Renal cortex interstitium (tissue), 11 donors: ENCODE results near the gene MYPOP. TPM values are rescaled to one million over a fixed set of nuclear protein-coding genes. Genes with fewer than 3 reads are reported as not detected.

Experiments
- DNase-seq, 11 donors: peaks; one replicate each; pipeline ENCODE4 v3.0.0-alpha.2; 2013; ENCODE audit warnings: low read depth in 9 of 11, low spot score in 4 of 11; ENCODE audit errors: extremely low read depth in 1 of 11
- polyA plus RNA-seq, 3 donors: library from polyadenylated mRNA; unstranded; fragments of 120-200 nt; gene quantifications; one replicate each; pipeline ENCODE4 v1.2.1, GENCODE V29; 2013; ENCODE audit not compliant: insufficient read length in 3 of 3

The MYPOP gene
- polyA plus RNA-seq, 3 donors: 2.8 to 5.9 (median 4.8) TPM

DNA sequence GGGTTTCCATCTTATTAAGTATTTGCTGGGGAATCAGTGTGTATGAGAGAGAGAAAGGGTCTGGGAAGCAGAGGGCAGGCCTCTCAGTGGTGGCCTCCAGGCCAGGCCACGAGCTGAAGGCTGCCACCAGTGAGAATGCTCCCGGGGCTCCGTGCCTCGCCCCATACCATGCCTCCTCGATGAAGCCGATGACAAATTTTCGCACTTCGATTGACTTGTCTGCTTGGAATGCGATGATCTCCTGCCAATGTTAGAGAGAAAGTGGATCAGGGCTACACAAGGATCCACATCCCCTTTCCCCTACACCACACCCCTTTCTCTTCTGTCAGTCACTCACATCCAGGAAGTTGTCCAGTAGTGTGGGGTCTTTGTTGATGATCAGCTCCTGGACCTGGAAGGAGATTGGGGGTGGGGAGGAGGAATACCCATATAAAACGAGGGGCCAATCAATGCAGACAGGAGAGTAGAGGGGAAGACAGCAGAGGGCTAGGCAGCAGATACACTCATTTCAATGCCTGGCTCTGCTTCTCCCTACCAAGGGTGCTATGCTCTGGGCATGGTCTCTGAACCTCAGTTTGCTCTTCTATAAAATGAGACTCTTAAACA, 50.2 kb downstream of the MYPOP start:
- no peak for DNase-seq

- DNase-seq: no peak
These were observed 53.5 kb downstream of the MYPOP start for GRCh38 chr19:45848922-45849321.

DNA sequence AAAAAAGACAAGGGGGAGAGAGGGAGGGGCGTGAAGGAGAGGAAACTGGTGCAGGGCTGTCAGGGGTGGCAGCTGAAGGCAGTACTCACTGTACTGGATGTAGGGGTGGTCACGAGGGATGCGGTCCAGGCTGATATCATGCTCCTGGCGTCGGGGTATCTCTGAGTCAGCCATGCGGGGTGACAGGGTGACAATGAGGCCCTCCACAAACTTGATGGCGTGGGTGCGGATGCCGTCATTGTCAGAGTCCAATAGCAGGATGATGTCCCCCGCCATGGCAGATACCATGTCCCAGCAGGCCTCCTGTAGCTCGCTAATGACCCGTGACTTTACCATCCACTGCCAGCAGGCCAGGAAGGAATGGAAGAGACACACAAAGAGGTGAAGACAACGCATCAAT, 54.8 kb downstream of the MYPOP start:
- DNase-seq: no peak

DNA sequence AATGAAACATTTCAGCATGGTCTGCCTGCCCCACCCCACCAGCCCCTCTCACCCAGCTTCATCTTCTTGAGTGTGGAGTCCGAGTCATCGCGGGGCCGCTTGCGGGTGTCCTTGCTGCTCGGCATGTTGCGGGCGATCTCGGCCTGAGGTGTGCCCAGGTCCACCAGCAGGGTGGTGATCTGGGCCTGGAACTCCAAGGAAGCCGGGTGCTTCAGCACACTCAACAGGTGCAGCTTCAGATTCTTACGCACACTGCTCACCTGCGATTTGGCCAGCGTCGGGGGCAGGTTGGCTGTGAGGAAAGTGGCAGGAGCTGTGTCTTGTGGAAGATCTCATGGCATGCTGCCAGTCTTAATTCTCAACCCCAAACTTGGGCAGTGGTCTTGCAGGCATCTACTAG, 60.2 kb downstream of the MYPOP start:
- no peak for DNase-seq

Other genes with a start within 250 kb of the MYPOP start
- gene GIPR, start 234.4 kb downstream of the MYPOP start, polyA plus RNA-seq: 1 to 10 TPM in 1 of 3 donors, under 1 TPM in 2; 0.28 to 1.6 (median 0.43) TPM
- gene SNRPD2, start 210.7 kb downstream of the MYPOP start, polyA plus RNA-seq: 100 to 1,000 TPM; 310 to 350 (median 317) TPM
- 10 to 100 TPM in 2 of 3 donors, 1 to 10 TPM in 1; 6.8 to 11.0 (median 10.7) TPM for gene QPCTL, start 209.9 kb downstream of the MYPOP start, polyA plus RNA-seq
- 10 to 100 TPM; 12.2 to 24.4 (median 17.3) TPM for gene FBXO46, start 171.7 kb downstream of the MYPOP start, polyA plus RNA-seq
- gene MEIOSIN, start 169.2 kb downstream of the MYPOP start, polyA plus RNA-seq: not detected
- gene SIX5, start 133.4 kb downstream of the MYPOP start, polyA plus RNA-seq: 10 to 100 TPM; 13.9 to 28.1 (median 22.7) TPM
- 10 to 100 TPM; 39.1 to 63.6 (median 61.2) TPM for gene DMPK, start 120.1 kb downstream of the MYPOP start, polyA plus RNA-seq
- 10 to 100 TPM; 27.1 to 46.9 (median 40.8) TPM for gene DMWD, start 109.8 kb downstream of the MYPOP start, polyA plus RNA-seq
- not detected for gene RSPH6A, start 87.3 kb downstream of the MYPOP start, polyA plus RNA-seq
- gene SYMPK, start 39.5 kb downstream of the MYPOP start, polyA plus RNA-seq: 10 to 100 TPM; 59.7 to 76.5 (median 70.1) TPM
- under 1 TPM; 0.12 to 0.79 (median 0.22) TPM for gene FOXA3, start 38.3 kb downstream of the MYPOP start, polyA plus RNA-seq
- 10 to 100 TPM; 14.1 to 28.5 (median 24.3) TPM for gene IRF2BP1, start 16.5 kb downstream of the MYPOP start, polyA plus RNA-seq
- gene NANOS2, start 12.2 kb upstream of the MYPOP start, polyA plus RNA-seq: not detected
- gene NOVA2, start 71.3 kb upstream of the MYPOP start, polyA plus RNA-seq: 1 to 10 TPM; 4.1 to 5.4 (median 4.2) TPM
- 10 to 100 TPM in 2 of 3 donors, 1 to 10 TPM in 1; 9.5 to 16.0 (median 13.8) TPM for gene CCDC61, start 92.9 kb upstream of the MYPOP start, polyA plus RNA-seq
- gene PGLYRP1, start 120.4 kb upstream of the MYPOP start, polyA plus RNA-seq: under 1 TPM; 0.45 to 0.85 (median 0.70) TPM
- under 1 TPM; 0.37 to 0.88 (median 0.37) TPM for gene IGFL4, start 138.4 kb upstream of the MYPOP start, polyA plus RNA-seq
- gene IGFL3, start 222.1 kb upstream of the MYPOP start, polyA plus RNA-seq: not detected
- gene IGFL2, start 245.6 kb upstream of the MYPOP start, polyA plus RNA-seq: under 1 TPM in 1 of 3 donors, not detected in 2; 0.09 TPM